Keratinocyte (primary cell): ENCODE results near the gene NPAS3. TPM values are rescaled to one million over a fixed set of nuclear protein-coding genes. Genes with fewer than 3 reads are reported as not detected.

Experiments
- DNase-seq: peaks from one replicate; pipeline ENCODE4 v3.0.0-alpha.2; 2011; ENCODE audit warnings: low read depth, missing footprints, low spot score
- FAIRE-seq: peaks from 2 replicates; lab custom pipeline; 2011; peaks lifted over from hg19 to GRCh38; lab: Jason Lieb, UNC
- H2AFZ ChIP-seq: 2 replicates; pipeline ENCODE4 v1.6.0; 2012; ENCODE audit warnings: low read length, control low read depth, inconsistent platforms; ENCODE audit not compliant: control insufficient read depth
- H3K27ac ChIP-seq: 2 replicates; pipeline ENCODE4 v1.5.1; 2011; ENCODE audit warnings: low read length; ENCODE audit not compliant: control insufficient read depth, insufficient read depth
- H3K27me3 ChIP-seq: 3 replicates; pipeline ENCODE4 v1.6.0; 2011; ENCODE audit warnings: low read length; ENCODE audit not compliant: control insufficient read depth, insufficient read depth; ENCODE audit errors: extremely low read depth
- H3K36me3 ChIP-seq, 2 experiments: 2 replicates in 1 of 2; 3 replicates in 1 of 2; pipeline ENCODE4 v1.5.1; 2011; ENCODE audit warnings: low read length in 2 of 2, mild to moderate bottlenecking in 1 of 2; ENCODE audit not compliant: control insufficient read depth in 2 of 2, insufficient read depth in 2 of 2; ENCODE audit errors: extremely low read depth in 1 of 2
- H3K4me1 ChIP-seq: 3 replicates; pipeline ENCODE4 v1.5.1; 2011; ENCODE audit warnings: low read length; ENCODE audit not compliant: control insufficient read depth, insufficient read depth; ENCODE audit errors: extremely low read depth
- H3K4me2 ChIP-seq: 3 replicates; pipeline ENCODE4 v1.6.0; 2011; ENCODE audit warnings: low read depth, low read length; ENCODE audit not compliant: control insufficient read depth, insufficient read depth; ENCODE audit errors: extremely low read depth
- H3K4me3 ChIP-seq, 3 experiments: fragments of 200-600 bp in 1 of 3; sonication (generic) in 1 of 3; 2 replicates in 2 of 3; 3 replicates in 1 of 3; pipeline ENCODE4 v1.5.1; 2011 to 2016; ENCODE audit warnings: low read length in 3 of 3, mild to moderate bottlenecking in 3 of 3, control low read depth in 2 of 3, inconsistent platforms in 1 of 3, low read depth in 1 of 3, mixed read lengths in 1 of 3, mixed run types in 1 of 3, moderate library complexity in 1 of 3; ENCODE audit not compliant: control insufficient read depth in 2 of 3, insufficient read depth in 2 of 3; ENCODE audit errors: extremely low read depth in 1 of 3
- H3K79me2 ChIP-seq: 2 replicates; pipeline ENCODE4 v1.6.0; 2012; ENCODE audit warnings: low read length; ENCODE audit not compliant: control insufficient read depth, insufficient read depth
- H3K9ac ChIP-seq: 3 replicates; pipeline ENCODE4 v1.6.0; 2011; ENCODE audit warnings: low read length; ENCODE audit not compliant: control insufficient read depth, insufficient read depth; ENCODE audit errors: extremely low read depth
- H3K9me1 ChIP-seq: 3 replicates; pipeline ENCODE4 v1.6.0; 2011; ENCODE audit warnings: low read length; ENCODE audit not compliant: control insufficient read depth, insufficient read depth; ENCODE audit errors: extremely low read depth
- H3K9me3 ChIP-seq: 2 replicates; pipeline ENCODE4 v1.5.1; 2012; ENCODE audit warnings: low read depth, low read length; ENCODE audit not compliant: control insufficient read depth
- H4K20me1 ChIP-seq: 3 replicates; pipeline ENCODE4 v1.6.0; 2011; ENCODE audit warnings: low read length; ENCODE audit not compliant: control insufficient read depth, insufficient read depth; ENCODE audit errors: extremely low read depth
- CTCF ChIP-seq, 3 experiments: IDR thresholded peaks in 1 of 3; conservative IDR thresholded peaks in 1 of 3; optimal IDR thresholded peaks in 1 of 3; 2 replicates in 2 of 3; 3 replicates in 1 of 3; pipeline versions ENCODE3 to v1.5.1; 2011; ENCODE audit warnings: low read length in 3 of 3, mild to moderate bottlenecking in 3 of 3, moderate library complexity in 2 of 3, control low read depth in 1 of 3, inconsistent platforms in 1 of 3; ENCODE audit not compliant: insufficient read depth in 2 of 3; ENCODE audit errors: extremely low read depth in 1 of 3
- EZH2 ChIP-seq: IDR thresholded peaks from one replicate; pipeline ENCODE4 v1.6.1; 2012; ENCODE audit warnings: inconsistent platforms, mild to moderate bottlenecking, low read length, moderate library complexity
- dilution Hi-C: fragments of 300-500 bp; cut with MboI; formaldehyde crosslinking; loops from one replicate; pipeline ENCODE4 v1.7.0; 2020; ENCODE audit warnings: low sequenced_read_pairs; ENCODE audit not compliant: extremely low pct_ligation_motif_present
- polyA plus RNA-seq, 5 experiments: library from polyadenylated mRNA; depleted of rRNA in 3 of 5; stranded (reverse) in 3 of 5; stranded (forward) in 1 of 5; unstranded in 1 of 5; fragments of >200 nt; gene quantifications; 1 replicate in 1 of 5; 2 replicates in 3 of 5; 3 replicates in 1 of 5; pipeline versions ENCODE4 v1.2.1 to v1.2.3, GENCODE V29; 2011 to 2012; ENCODE audit warnings: missing spikeins in 2 of 5, low read depth in 1 of 5, low replicate concordance in 1 of 5

NPAS3 gene
- polyA plus RNA-seq, 1 donor (not counting 4 experiments of a cell fraction or from before 2014, with no cell fraction given), result 0.07 TPM

GRCh38 chr14:33541171-33541570 lies 602.5 kb downstream of the NPAS3 start:
- no peaks in the 10 kb centered on the region for H3K9me1 ChIP-seq
- dilution Hi-C loops, result no loop called here
- no peaks in the 10 kb centered on the region for H3K9me3 ChIP-seq
- H3K9ac ChIP-seq, result no peak overlapping the region
- H3K27ac ChIP-seq, result no peak overlapping the region
- DNase-seq, result no peak
- TF ChIP-seq CTCF (optimal IDR thresholded peaks at IDR 0.05 in 1 of 3, IDR thresholded peaks at IDR 0.05 in 1 of 3, conservative IDR thresholded peaks at IDR 0.05 in 1 of 3; ENCODE audit: extremely low read depth in 1 of 3, insufficient read depth in 2 of 3, low read length in 3 of 3) (no peak), EZH2 (no peak)
- no peaks in the 10 kb centered on the region for H3K36me3 ChIP-seq
- H3K4me1 ChIP-seq, result peaks cover 9% of the 10 kb centered on the region
- no peak for FAIRE-seq
- no peak overlapping the region for H3K4me2 ChIP-seq
- H2AFZ ChIP-seq, result no peak overlapping the region
- no peaks in the 10 kb centered on the region for H3K27me3 ChIP-seq
- H3K4me3 ChIP-seq, result no peak overlapping the region
- no peaks in the 10 kb centered on the region for H4K20me1 ChIP-seq
- no peaks in the 10 kb centered on the region for H3K79me2 ChIP-seq

- FAIRE-seq, result no peak
Measured at GRCh38 chr14:33542338-33543287, 603.9 kb downstream of the NPAS3 start.

More at GRCh38 chr14:33542338-33543287, 603.9 kb downstream of the NPAS3 start:
- H3K9me1 ChIP-seq, result no peaks in the 10 kb centered on the region
- no peaks in the 10 kb centered on the region for H3K79me2 ChIP-seq
- no peaks in the 10 kb centered on the region for H4K20me1 ChIP-seq
- no peaks in the 10 kb centered on the region for H3K9me3 ChIP-seq
- H3K4me2 ChIP-seq, result no peak overlapping the region
- no peak for TF ChIP-seq EZH2
- TF ChIP-seq CTCF (optimal IDR thresholded peaks at IDR 0.05 in 1 of 3, IDR thresholded peaks at IDR 0.05 in 1 of 3, conservative IDR thresholded peaks at IDR 0.05 in 1 of 3; ENCODE audit: extremely low read depth in 1 of 3, insufficient read depth in 2 of 3, low read length in 3 of 3), result no peak
- no peaks in the 10 kb centered on the region for H3K36me3 ChIP-seq
- no peak overlapping the region for H3K9ac ChIP-seq
- H3K4me1 ChIP-seq, result peaks cover 11% of the 10 kb centered on the region
- H3K27me3 ChIP-seq, result no peaks in the 10 kb centered on the region
- no peak overlapping the region for H3K27ac ChIP-seq
- DNase-seq, result no peak
- H2AFZ ChIP-seq, result no peak overlapping the region
- H3K4me3 ChIP-seq, result no peak overlapping the region
- dilution Hi-C loops, result no loop called here
